Keratinocyte (primary cell): Measurements from ENCODE around the gene FCRL5. TPM values are rescaled to one million over a fixed set of nuclear protein-coding genes. Genes with fewer than 3 reads are reported as not detected.

Source experiments
- DNase-seq: peaks from one replicate; pipeline ENCODE4 v3.0.0-alpha.2; 2011; ENCODE audit warnings: low read depth, missing footprints, low spot score
- FAIRE-seq: peaks from 2 replicates; lab custom pipeline; 2011; peaks lifted over from hg19 to GRCh38; lab: Jason Lieb, UNC
- H2AFZ ChIP-seq: 2 replicates; pipeline ENCODE4 v1.6.0; 2012; ENCODE audit warnings: low read length, control low read depth, inconsistent platforms; ENCODE audit not compliant: control insufficient read depth
- H3K27ac ChIP-seq: 2 replicates; pipeline ENCODE4 v1.5.1; 2011; ENCODE audit warnings: low read length; ENCODE audit not compliant: control insufficient read depth, insufficient read depth
- H3K27me3 ChIP-seq: 3 replicates; pipeline ENCODE4 v1.6.0; 2011; ENCODE audit warnings: low read length; ENCODE audit not compliant: control insufficient read depth, insufficient read depth; ENCODE audit errors: extremely low read depth
- H3K36me3 ChIP-seq, 2 experiments: 2 replicates in 1 of 2; 3 replicates in 1 of 2; pipeline ENCODE4 v1.5.1; 2011; ENCODE audit warnings: low read length in 2 of 2, mild to moderate bottlenecking in 1 of 2; ENCODE audit not compliant: control insufficient read depth in 2 of 2, insufficient read depth in 2 of 2; ENCODE audit errors: extremely low read depth in 1 of 2
- H3K4me1 ChIP-seq: 3 replicates; pipeline ENCODE4 v1.5.1; 2011; ENCODE audit warnings: low read length; ENCODE audit not compliant: control insufficient read depth, insufficient read depth; ENCODE audit errors: extremely low read depth
- H3K4me2 ChIP-seq: 3 replicates; pipeline ENCODE4 v1.6.0; 2011; ENCODE audit warnings: low read depth, low read length; ENCODE audit not compliant: control insufficient read depth, insufficient read depth; ENCODE audit errors: extremely low read depth
- H3K4me3 ChIP-seq, 3 experiments: fragments of 200-600 bp in 1 of 3; sonication (generic) in 1 of 3; 2 replicates in 2 of 3; 3 replicates in 1 of 3; pipeline ENCODE4 v1.5.1; 2011 to 2016; ENCODE audit warnings: low read length in 3 of 3, mild to moderate bottlenecking in 3 of 3, control low read depth in 2 of 3, inconsistent platforms in 1 of 3, low read depth in 1 of 3, mixed read lengths in 1 of 3, mixed run types in 1 of 3, moderate library complexity in 1 of 3; ENCODE audit not compliant: control insufficient read depth in 2 of 3, insufficient read depth in 2 of 3; ENCODE audit errors: extremely low read depth in 1 of 3
- H3K79me2 ChIP-seq: 2 replicates; pipeline ENCODE4 v1.6.0; 2012; ENCODE audit warnings: low read length; ENCODE audit not compliant: control insufficient read depth, insufficient read depth
- H3K9ac ChIP-seq: 3 replicates; pipeline ENCODE4 v1.6.0; 2011; ENCODE audit warnings: low read length; ENCODE audit not compliant: control insufficient read depth, insufficient read depth; ENCODE audit errors: extremely low read depth
- H3K9me1 ChIP-seq: 3 replicates; pipeline ENCODE4 v1.6.0; 2011; ENCODE audit warnings: low read length; ENCODE audit not compliant: control insufficient read depth, insufficient read depth; ENCODE audit errors: extremely low read depth
- H3K9me3 ChIP-seq: 2 replicates; pipeline ENCODE4 v1.5.1; 2012; ENCODE audit warnings: low read depth, low read length; ENCODE audit not compliant: control insufficient read depth
- H4K20me1 ChIP-seq: 3 replicates; pipeline ENCODE4 v1.6.0; 2011; ENCODE audit warnings: low read length; ENCODE audit not compliant: control insufficient read depth, insufficient read depth; ENCODE audit errors: extremely low read depth
- CTCF ChIP-seq, 3 experiments: IDR thresholded peaks in 1 of 3; conservative IDR thresholded peaks in 1 of 3; optimal IDR thresholded peaks in 1 of 3; 2 replicates in 2 of 3; 3 replicates in 1 of 3; pipeline versions ENCODE3 to v1.5.1; 2011; ENCODE audit warnings: low read length in 3 of 3, mild to moderate bottlenecking in 3 of 3, moderate library complexity in 2 of 3, control low read depth in 1 of 3, inconsistent platforms in 1 of 3; ENCODE audit not compliant: insufficient read depth in 2 of 3; ENCODE audit errors: extremely low read depth in 1 of 3
- EZH2 ChIP-seq: IDR thresholded peaks from one replicate; pipeline ENCODE4 v1.6.1; 2012; ENCODE audit warnings: inconsistent platforms, mild to moderate bottlenecking, low read length, moderate library complexity
- dilution Hi-C: fragments of 300-500 bp; cut with MboI; formaldehyde crosslinking; loops from one replicate; pipeline ENCODE4 v1.7.0; 2020; ENCODE audit warnings: low sequenced_read_pairs; ENCODE audit not compliant: extremely low pct_ligation_motif_present
- polyA plus RNA-seq, 5 experiments: library from polyadenylated mRNA; depleted of rRNA in 3 of 5; stranded (reverse) in 3 of 5; stranded (forward) in 1 of 5; unstranded in 1 of 5; fragments of >200 nt; gene quantifications; 1 replicate in 1 of 5; 2 replicates in 3 of 5; 3 replicates in 1 of 5; pipeline versions ENCODE4 v1.2.1 to v1.2.3, GENCODE V29; 2011 to 2012; ENCODE audit warnings: missing spikeins in 2 of 5, low read depth in 1 of 5, low replicate concordance in 1 of 5

Gene FCRL5
- polyA plus RNA-seq, 1 donor (not counting 4 experiments of a cell fraction or from before 2014, with no cell fraction given): not detected

- TF ChIP-seq CTCF (optimal IDR thresholded peaks at IDR 0.05 in 1 of 3, IDR thresholded peaks at IDR 0.05 in 1 of 3, conservative IDR thresholded peaks at IDR 0.05 in 1 of 3; ENCODE audit: extremely low read depth in 1 of 3, insufficient read depth in 2 of 3, low read length in 3 of 3) (no peak), EZH2 (no peak)
- dilution Hi-C loops: loop anchor here (25.0 kb wide), 1 partner anchor 136 kb away; no protein-coding TSS in a partner anchor
- Histone ChIP-seq H3K9ac (no peak overlapping the region), H3K27ac (no peak overlapping the region), H2AFZ (no peak overlapping the region), H3K4me1 (no peaks in the 10 kb centered on the region), H3K27me3 (peaks cover 6% of the 10 kb centered on the region), H3K4me3 (no peak overlapping the region), H3K79me2 (no peaks in the 10 kb centered on the region), H3K9me3 (no peaks in the 10 kb centered on the region), H3K9me1 (no peaks in the 10 kb centered on the region), H3K36me3 (no peaks in the 10 kb centered on the region), H3K4me2 (no peak overlapping the region), H4K20me1 (no peaks in the 10 kb centered on the region)
- no peak for DNase-seq
- FAIRE-seq: no peak
These were observed 53.6 kb downstream of the FCRL5 start for GRCh38 chr1:157498736-157499090.

GRCh38 chr1:157497987-157498735 lies 54.2 kb downstream of the FCRL5 start:
- Histone ChIP-seq H3K27ac (no peak overlapping the region), H3K4me3 (no peak overlapping the region), H3K9me3 (no peaks in the 10 kb centered on the region), H2AFZ (no peak overlapping the region), H3K4me2 (no peak overlapping the region), H3K79me2 (no peaks in the 10 kb centered on the region), H3K27me3 (peaks cover 6% of the 10 kb centered on the region), H3K4me1 (no peaks in the 10 kb centered on the region), H3K9me1 (no peaks in the 10 kb centered on the region), H4K20me1 (no peaks in the 10 kb centered on the region), H3K36me3 (no peaks in the 10 kb centered on the region), H3K9ac (no peak overlapping the region)
- DNase-seq: no peak
- dilution Hi-C loops: loop anchor here (25.0 kb wide), 1 partner anchor 136 kb away; no protein-coding TSS in a partner anchor
- no peak for TF ChIP-seq EZH2
- TF ChIP-seq CTCF (optimal IDR thresholded peaks at IDR 0.05 in 1 of 3, IDR thresholded peaks at IDR 0.05 in 1 of 3, conservative IDR thresholded peaks at IDR 0.05 in 1 of 3; ENCODE audit: extremely low read depth in 1 of 3, insufficient read depth in 2 of 3, low read length in 3 of 3): no peak
- FAIRE-seq: no peak
